HG03354 (cell line): ENCODE measurements around the gene SNRK.

ENCODE experiments used
- ATAC-seq: cut with Tn5 transposase; IDR thresholded peaks from one replicate; pipeline ENCODE4 v1.9.1; 2021; ENCODE audit warnings: mild to moderate bottlenecking; ENCODE audit not compliant: unreplicated experiment, poor library complexity, severe bottlenecking

Gene SNRK

DNA sequence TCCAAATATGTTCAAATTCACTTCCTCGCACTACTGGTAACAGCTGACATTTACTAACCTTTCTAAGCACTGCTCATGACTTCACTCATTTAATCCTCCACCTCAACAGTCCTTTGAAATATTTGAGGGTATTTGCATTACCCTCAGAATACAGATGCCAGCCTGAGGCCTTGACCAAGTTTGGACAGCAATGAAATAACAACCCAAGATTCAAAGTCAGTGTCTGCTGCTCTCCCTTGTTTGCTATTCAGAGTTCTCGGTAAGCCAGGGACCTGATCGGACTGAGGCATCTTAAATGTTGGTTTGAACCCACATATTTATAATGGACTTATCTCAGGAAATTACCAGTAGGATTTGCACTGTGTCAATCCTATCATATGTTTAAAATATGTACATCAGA lies 19.9 kb upstream of the SNRK start:
- no peak for ATAC-seq

DNA sequence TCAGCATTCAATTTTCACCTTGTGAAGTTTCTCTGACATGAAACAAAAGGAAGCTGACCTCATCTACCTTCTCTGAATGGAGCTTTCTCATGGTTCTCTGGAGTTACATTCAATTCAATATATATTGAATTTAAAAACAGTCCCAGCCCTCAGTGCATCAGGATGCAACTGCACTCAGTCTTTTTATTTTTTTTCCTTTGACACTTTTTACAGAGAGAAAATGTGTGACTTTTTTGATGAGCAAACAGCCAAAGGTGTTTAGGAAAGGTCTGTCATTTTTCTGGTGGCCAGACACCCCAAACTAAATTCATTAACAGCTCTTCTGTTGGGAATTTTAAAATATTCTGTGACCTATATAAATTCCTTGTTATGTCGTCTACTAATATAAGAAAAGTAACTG lies 19.3 kb upstream of the SNRK start:
- no peak for ATAC-seq

DNA sequence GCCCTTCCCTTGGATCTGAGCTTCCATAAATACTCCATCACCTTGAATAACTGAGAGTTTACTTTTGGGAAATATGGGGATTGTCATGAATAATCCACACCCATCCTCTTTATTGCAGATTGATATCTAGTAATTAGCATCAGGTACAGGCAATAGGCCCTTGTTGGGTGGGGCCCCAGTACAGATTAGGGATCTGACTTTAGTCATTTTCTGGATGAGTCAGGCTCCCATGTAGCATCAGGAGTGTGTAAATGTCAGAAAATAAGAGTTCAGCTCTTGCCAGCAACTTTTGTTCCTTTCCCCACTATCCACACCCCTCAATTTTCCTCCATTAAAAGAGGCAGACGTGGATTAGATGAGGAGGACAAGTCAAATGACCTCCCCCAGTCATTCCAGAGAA lies 17.7 kb upstream of the SNRK start:
- ATAC-seq: no peak

DNA sequence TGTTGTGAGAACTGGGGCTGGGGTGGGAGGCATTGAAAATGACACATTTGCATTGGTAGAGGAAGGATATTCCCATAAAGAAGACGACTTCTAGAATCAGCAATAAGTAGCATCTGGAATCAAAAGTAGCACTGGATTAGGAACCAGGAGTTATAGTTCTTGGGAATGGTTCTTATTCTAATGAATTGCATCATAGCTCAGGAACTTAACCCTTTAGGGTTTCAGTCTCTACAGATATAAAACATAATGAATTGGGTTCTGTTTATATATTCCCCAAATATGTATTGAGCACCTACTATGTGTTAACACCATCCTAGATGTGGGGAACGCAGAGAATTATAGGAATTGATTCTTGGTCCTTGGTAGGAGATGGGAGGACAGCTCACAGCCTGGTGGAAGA lies 16.3 kb upstream of the SNRK start:
- ATAC-seq: no peak

DNA sequence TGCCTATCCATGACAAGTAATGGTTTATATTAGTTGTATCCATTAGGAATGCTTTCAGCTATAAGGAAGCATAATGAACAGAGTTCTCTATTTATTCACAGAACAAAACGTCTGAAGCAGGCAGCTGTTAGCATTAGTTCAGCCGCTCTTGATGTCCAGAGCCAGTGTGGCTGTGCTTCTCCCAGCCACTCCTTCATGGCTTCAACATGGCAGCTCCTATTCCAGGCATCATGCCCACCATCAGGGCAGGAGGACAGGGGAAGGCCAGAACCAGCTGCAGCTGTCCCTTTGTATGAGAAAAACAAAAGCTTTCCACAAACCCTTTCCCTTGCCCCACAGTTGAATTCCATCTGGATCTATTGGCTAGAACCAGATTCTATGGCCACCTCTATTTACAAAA lies 12.9 kb upstream of the SNRK start:
- ATAC-seq: no peak

DNA sequence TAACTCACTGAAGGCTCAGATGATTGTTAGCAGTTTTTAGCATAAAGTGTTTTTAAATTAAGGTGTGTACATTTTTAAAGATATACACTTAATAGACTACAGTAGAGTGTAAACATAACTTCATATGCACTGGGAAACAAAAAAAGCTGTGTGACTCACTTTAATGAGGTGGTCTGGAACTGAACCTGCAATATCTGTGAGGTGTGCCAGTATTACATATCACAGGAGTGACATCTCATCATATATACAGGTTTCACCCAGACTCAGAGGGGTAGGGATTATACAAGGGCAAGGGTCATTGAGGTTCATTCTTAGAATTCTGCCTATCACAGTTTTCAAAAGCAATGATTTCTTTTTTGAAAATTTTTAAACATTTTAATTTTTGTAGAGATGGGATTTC lies 7.3 kb upstream of the SNRK start:
- ATAC-seq: no peak

DNA sequence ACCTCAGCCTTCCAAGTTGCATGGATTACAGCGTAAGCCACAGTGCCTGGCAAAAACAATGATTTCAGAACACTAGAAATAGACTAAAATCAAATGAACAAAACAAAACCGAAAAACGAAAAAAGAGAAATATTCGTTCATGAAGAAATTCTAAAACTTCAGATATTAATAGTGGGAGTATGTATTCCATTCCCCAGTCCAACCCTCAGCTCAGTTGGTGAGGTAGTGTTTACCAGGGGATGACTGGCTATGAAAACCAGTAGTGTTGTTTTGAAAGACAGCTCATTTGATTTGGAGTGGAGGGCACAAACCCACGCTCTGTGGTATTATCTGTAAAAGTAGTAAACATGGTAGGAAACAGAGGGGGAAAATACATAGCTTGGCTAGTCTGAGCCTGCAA lies 6.8 kb upstream of the SNRK start:
- no peak for ATAC-seq

DNA sequence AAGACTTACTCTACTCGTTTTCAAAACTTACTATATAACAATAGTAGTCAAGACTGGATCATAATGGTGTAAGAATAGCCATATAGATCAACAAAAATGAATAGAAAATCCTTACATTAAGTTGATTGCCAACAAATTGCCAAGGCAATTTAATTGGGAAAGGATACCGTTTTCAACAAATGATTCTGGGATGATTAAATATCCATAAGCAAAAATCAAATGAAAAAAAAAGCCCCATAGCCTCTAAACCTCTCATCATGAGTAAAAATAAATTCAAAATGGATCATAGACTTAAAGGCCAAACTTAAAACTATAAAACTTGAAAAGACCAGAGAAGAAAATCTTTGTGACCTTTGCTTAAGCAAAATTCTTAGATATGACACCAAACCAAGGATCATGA lies 5.3 kb upstream of the SNRK start:
- ATAC-seq: no peak

DNA sequence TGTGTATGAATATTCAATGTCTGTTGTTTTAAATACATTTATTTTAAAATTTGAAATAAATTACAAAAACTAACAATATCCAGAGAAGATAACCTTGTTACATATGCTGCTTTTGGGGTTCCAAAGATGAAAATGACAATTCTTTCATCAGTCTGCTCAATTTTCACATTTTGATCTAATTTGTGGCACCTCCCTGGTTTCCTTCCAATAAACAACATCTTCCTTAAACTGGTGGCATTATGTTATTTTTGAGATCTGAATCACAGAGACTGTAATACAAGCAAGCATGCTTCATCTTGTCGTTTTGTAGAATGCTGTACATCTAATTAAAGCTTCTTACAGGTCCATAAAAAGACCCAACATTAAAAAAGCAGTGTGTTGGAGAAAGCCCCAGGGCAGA lies 2.2 kb upstream of the SNRK start:
- ATAC-seq: no peak

DNA sequence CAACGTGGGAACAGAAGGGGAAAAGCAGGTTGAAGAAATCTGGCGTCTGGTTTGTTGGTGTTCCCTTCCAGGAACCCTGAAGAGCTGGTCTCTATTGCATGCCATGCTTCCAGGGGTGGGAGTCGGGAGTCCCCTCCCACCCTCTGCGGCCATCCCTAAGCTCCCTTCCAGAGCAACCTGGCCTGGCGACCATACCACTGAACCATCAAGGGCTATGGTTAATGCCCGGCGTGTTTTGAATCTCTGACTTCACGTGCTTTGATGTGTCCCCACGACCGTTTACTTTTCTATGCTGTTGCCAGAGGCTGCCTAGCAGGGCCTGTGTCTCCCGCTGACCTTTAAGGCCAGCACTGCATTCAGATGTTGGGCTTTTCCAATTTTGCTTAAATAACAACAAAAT lies 696 bp upstream of the SNRK start:
- ATAC-seq: no peak

DNA sequence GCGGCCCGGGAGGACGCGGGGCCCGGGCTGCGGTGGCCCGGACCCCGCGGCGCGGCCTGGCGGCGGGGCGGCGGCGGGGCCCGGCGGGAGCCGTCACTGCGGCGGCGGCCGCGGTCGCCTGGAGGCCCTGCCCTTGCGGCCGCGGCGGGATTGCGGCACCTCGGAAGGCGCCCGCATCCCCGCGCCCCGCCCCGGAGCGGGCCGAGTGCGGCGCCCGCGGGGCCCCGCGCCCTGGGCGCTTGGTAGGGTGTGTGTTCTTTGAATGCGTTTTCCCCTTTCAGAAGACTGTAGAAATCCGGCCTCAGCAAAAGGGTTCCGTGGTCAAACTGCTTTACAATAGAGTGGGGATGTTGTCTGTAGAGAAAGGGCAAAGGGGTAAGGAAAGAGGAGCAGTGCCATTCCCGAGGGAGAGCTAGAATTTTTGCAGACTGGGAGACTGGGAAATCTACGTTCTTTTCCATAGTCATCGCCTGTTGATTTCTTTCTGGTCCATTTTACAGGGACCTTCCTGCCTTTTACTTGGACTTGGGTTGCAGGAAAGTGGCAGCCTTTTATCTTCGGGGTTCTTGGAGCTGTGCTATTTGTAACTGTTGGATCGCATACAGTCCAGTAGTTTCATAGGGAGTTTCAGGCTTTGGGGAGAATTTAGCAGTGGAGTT lies 630 bp downstream of the SNRK start:
- peak; percentile 41 for ATAC-seq

DNA sequence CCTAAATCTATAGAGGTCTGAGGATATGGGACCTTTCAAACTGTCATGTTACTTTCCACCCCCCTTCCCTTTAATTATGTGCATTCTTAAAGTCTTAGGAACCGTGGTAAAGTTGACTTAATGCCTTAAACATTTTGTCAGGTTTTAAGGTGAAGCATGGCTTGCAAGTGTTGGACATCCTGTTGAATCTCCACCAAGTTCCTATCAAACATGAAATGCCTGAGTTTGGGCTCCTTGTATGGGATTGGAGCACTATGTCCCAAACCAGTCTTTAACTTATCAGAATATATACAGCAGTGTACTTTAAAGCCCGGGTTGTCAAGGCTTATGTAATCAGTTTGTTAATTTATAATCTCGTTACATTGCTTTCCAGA lies 1.1 kb downstream of the SNRK start:
- ATAC-seq: no peak

DNA sequence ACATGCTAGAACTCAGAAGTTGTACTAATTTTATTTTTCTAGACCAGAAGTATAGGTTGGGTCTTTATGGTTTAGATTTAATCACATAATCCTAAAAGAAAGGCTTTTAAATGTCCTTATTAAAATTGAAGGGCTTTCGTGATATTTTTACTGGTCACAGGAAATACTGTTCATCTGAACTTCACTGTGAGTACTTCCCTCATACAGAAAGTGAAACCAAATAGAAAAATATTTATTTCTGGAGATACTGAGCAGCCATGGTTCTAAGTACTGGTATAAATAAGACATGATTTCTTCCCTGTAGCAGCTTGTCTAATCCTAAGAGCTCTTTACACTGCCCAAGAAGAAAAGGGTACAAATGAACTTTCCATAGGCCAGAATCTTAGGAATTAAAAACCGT lies 2.0 kb downstream of the SNRK start:
- ATAC-seq: peak; percentile 42

DNA sequence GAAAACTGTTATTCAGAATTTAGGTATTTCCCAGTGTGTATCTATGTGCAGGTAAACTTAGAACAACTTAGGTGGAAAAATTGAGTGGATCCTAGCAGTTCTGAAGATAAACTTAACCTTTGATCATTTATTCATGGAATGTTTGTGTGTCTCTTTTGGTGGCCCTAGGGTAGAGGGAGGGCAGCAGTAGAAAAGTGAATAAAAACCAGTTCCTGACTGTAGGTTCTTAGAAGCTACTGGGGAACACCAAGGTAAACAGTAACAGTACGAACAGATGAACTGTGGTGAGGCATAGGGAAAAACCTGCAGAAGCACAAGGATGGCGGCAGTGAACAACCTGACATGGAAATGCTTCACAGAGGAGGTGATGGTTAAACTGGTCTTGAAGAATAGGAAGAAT lies 2.5 kb downstream of the SNRK start:
- no peak for ATAC-seq

DNA sequence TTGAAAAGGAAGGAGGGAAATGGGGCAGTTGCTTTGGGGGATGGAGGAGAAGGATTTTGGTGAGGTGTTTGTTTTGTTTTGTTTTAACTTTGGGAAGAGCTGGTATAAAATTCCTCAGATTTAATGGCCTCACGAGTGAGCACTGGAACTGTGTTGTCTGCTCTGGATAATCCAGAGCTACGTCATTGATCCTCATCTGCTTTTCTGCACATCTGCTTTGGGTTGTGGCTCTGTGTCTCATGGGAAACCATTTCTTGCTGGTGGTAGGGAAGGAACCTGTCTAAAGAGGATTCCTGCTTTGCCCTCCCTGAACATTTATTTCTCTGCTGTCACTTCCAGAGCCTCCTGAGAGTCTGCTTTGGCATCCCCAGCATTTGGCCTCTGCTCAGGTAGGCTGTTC lies 3.1 kb downstream of the SNRK start:
- no peak for ATAC-seq

DNA sequence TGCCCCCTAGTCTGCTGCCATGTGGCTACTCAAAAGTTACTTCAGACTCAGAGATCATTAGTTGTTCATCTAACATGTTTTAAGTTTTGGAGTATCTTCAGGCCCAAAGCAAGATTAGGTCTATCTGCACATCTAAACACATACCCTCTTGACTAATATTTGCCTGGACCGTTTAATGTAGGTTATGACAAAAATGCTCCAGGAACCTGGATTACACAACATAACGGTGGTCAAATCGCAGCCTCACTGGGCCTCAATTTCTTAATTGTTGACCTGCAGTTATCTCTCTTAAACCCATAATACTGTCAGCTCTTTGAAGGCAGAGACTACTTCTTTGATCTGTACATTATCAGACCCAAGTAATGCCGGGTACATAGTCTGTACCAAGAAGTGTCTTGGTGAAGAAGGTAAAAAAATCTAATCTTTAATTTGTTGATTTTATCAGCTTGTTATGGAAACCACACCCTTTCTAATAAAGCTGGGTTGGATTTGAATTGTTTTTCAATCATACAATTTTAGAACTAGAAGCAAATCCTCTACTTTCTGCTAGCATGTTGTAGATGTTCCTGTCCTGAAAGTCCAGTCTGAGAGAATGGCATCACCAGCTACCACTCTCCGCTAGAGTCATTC lies 3.6 kb downstream of the SNRK start:
- ATAC-seq: no peak

DNA sequence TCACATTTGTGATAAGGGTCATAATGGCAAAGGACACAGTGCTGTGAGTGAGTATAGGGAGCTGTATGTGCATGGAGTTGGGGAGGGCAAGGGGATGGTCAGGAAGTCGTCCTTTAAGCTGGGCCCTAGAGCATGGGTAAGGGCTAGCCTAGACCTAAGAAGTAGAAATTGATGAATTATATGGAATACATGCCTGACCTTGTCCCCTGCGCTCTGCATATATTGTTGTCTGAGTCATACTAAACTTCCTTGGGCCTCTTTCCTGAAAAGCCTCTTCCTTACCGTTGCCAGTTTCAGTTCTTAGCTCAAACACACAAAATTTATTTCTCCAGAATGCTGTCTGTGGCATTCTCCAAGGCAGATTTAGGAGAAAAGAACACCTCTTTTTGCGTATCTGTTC lies 4.6 kb downstream of the SNRK start:
- ATAC-seq: no peak

DNA sequence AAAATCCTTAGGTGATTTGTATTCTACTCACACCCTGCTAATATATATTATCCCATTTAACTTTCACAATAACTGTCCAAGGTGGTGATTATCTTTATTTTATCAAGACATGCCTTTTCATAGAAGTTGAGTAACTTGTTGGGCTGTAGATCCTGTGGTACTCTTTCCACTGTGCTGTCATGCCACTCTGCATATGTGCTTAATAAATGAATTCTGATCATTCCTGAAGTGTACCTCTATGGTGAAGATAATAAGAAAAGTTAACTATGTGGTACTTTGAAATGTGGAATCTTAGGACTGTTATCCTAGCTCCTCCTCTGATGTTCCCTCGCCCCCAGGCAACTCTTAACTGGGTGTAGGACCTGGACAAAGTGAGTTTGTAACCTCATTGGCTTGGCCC lies 5.2 kb downstream of the SNRK start:
- no peak for ATAC-seq

DNA sequence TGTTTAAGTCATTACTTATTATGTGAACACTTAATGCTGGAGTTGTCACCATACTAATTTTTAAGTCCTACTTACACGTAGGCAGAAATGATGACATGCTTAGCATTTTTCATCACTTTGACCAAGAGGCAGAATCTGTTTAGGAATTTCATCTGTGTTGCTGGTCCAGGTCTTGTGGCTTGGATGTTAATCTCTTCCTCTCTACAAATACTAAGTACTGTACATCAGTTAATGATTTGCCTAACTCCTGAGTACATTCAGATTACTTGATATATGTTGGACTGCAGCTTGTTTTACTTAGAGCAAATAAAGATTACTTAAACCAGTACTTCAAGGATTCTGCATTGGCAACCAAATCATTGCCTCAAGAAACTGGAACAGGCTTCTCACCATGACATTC lies 8.6 kb downstream of the SNRK start:
- no peak for ATAC-seq

DNA sequence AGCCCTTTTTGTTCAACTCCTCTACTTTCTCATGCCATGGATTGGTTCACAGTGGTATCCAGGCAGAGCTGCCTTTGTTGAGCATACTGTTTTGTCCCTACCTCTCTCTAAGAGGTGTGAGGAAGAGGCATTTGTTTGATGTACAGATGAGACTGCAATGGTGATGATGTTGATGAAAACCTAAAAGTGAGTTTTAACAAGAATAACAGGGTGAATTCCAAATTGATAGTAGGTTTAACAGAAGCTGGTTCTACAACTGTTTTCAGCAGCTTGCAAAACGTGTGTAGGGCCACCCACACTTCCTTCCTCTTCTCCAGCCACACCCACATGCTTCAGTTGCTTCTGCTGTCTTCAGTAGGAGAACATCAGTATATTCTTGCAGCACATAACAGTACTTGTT lies 10.2 kb downstream of the SNRK start:
- ATAC-seq: peak; percentile 82

DNA sequence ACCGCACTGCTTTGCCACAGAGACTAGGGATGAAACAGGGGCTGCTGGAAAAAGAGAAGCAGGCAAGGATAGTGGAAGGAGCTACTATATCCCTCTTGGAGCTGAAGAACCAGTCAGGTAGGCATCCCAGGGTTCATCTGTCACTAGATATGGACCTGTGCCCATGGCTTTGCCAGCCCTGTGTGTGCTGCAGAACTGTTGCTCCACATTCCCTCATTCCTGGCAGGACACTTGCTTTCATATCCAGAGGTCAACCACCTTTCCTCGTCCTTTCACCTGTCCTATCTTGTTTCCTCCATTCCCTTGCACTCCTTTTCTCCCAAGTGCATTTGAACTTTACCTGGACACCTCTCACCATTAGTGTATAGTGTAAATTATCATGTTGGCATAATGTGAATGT lies 12.0 kb downstream of the SNRK start:
- no peak for ATAC-seq

DNA sequence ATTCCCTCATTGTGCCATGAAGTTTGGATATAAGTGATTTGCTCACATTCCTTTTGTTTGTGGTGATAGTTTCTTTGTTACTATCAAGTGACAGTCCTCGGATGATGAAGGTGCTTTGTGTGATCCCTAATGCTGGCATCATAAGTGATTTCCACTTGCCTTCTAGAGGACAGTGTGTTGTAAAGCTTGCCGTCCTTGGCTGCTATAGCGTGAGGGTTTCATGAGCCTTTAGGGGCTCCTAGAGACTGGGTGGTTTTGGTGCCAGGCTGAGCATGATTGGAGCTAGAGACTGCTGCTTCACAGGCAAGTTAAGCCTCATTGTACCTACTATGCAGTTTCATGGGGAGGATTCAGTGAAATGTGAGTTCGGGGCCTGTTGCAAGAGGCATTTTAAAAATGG lies 12.4 kb downstream of the SNRK start:
- no peak for ATAC-seq
